Measurements from ENCODE around the gene IL2.

Gene IL2

DNA sequence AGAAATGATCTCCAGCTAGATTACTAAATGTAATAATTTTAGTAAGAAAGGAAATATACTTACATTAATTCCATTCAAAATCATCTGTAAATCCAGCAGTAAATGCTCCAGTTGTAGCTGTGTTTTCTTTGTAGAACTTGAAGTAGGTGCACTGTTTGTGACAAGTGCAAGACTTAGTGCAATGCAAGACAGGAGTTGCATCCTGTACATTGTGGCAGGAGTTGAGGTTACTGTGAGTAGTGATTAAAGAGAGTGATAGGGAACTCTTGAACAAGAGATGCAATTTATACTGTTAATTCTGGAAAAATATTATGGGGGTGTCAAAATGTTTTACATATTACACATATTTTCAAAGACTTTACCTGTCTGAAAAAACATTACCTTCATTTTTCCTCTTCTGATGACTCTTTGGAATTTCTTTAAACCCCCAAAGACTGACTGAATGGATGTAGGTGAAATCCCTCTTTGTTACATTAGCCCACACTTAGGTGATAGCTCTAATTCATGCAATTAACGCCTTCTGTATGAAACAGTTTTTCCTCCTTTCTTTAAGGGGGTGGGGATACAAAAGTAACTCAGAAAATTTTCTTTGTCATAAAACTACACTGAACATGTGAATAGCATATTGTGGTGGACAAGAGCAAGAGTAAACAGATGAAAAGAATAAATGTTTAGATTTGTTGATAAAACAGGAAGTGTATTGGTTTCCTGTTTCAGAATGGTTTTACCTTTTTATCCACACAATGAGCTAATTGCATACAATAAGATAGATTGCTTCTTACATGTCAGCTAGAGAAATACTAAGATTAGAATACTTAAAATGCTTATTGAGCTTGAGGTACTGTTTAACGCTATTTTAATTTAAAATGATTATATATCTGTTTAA is at the start of gene IL2:
TSS of gene IL2 (minus strand) at position 495 of the 886 bp plus-strand sequence. CDS start at position 210, 285 bp downstream.
- DNase-seq (ENCODE audit: low spot score): no peak

DNA sequence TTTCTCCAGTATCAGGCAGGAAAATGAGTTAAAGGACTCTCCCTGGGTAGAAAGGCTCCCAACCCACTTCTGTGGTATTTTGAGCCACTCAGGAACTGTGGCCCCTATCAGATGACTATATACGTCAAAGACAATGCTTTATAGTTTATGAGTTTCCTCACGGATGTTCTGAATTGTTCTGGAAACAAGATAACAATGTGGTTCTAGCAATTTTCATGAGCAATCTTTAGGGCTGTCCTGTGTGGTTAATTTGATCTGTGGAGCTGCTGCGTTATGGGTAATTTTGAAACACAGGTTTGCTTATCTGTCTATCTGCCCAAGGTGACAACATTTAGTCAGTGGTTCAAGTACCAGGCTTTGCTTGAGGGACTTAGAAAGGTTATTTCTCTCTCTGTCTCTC is 46.7 kb upstream of the IL2 start:
- DNase-seq (ENCODE audit: low spot score): no peak

DNA sequence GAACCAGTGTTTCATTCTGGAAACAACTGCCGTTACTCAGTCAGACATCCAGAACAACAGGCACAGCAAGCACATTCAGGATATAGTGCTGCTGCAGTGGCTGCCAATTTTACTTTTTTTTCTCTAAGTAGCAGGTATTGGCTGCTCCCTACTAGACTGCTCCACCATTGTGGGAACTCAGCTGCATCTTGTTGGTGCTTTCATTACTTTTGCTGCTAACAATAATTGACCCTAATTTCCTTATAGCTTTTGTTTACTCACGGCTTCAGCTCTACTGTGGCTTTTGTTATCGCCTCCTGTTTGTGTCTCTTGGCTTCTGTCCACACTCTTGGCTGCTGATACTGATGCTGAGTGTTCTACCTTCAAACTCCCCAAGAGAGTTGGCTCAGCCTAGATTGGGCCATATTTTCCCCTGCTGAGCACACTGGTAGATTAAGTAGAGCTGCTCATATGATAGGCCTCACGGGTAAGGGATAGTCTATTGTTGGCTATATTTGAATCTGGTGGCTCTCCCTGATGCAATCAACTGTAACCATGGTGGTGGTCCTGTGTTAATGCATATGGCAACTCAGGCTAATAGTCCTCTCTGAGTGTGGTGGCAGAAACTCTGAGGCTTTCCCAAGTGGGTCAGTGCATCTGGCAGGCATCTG is 44.5 kb upstream of the IL2 start:
- DNase-seq (ENCODE audit: low spot score): peak; percentile 7

DNA sequence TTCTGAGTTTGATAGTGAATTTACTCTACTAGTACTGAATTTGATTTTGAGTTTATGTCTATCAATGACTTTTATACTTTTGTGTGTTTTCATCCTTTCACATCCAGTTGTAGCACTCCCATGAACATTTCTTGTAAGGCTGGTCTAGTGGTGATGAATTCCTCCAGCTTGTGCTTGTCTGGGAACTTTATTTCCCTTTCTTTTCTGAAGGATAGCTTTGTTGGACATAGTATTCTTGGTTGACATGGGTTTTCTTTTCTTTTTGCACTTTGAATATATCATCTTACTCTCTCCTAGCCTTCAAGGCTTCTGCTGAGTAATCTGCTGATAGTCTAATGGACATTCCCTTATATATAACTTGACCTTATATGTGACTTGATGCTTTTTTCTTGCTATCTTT is 32.5 kb upstream of the IL2 start:
- DNase-seq (ENCODE audit: low spot score): no peak

DNA sequence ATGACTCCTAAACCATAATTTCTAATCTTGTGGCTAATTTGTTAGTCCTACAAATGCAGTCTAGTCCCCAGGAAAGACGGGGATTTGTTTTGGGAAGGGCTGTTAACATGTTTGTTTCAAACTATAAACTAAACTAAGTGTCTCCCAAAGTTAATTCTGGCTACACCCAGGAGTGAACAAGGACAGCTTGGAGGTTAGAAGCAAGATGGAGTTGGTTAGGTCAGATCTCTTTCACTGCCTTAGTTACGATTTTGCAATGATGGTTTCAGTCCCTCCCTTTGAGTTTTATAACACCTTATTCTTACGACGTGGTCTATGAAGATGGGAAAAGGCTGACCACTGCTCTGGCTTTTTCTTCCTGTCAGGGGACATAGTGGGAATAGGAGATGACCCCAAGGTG is 27.0 kb upstream of the IL2 start:
- DNase-seq (ENCODE audit: low spot score): no peak

DNA sequence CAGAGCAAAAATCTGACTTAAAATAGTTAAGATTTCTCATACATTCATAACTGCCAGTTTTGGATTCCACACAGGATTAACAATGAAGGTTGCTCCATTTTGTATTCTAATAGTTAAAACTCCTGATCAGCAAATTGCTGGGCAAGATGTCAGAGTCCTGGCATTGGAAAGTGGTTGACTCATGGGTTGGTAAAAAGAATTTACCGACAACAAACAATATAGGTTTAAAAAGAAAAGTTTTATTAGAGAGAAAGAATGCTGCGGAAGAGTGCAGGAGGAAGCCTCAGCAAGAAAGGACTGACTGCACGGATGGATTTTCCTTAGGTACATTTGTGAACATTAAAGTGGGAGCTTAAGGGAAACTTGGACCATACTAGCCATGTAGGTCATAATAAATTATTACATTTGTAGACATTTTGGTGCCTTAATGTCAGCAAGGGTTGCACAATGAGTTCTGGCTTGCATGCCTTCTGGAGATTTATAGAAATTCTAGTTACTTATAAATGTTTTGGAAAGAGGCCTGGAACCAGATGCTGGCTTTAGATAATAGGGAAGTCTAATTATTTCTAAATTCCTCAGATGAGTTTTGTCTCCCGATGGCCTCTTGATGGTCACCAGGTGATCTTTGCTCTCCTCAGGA is 25.4 kb upstream of the IL2 start:
- no peak for DNase-seq (ENCODE audit: low spot score)

DNA sequence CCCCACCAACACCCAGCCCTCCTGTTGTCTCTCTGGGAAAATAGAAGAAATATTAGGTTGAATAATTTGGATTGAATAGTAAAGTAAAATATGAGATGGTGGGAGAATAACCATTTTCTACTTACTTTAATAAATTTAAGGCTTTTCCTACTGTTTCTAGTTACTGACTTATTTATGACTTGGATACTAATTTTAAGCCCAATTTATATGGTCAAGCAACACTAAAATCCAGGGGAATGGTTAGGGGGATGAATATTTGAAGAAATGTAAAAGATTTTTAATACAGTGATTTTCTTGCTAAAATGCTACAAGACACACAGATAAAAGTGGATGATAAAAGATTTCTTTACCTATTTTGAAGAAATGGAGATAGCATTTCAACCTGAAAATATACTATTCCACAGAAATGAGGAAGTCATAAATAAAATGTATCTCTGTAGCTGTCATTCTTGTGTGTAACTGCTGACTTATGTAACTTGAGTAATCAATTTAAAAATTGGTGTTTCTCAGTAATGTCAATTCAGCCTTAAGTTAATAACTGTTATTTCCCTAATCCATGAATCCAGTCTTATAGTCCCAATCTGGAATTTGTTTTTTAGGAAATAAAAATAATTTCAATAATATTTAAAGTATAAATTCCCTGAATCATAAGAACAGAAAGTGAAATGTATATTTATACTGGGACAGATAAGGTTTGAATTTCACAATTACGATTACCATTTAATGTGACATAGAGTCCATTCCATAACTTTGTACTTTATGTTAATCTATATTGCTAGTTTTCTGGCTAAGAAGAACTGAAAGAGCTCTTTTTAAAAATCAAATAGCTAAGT is 24.3 kb upstream of the IL2 start:
- DNase-seq (ENCODE audit: low spot score): no peak

DNA sequence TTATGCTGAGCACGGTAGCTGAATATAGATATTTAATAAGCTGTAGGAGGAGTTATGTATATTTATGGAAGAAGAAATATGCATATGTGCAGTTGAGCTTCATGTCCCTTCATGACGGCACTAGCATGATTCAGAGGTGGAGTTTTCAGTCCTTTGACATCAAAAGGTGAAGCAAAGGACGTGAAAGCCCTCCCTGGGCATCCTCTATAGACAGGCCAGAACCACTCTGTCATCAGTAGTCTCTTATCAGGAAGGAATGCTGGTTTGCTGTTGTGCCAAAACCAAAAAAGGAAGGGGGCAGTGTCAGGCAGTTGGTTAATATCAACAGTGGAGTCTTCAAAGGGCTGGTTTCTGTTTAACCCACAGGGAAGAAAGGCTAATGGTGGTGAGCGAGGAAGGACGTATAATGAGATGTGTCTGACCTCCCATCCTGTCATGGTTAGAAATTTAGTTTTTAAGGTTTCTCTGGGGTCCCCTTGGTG is 23.5 kb upstream of the IL2 start:
- DNase-seq (ENCODE audit: low spot score): peak; percentile 24

DNA sequence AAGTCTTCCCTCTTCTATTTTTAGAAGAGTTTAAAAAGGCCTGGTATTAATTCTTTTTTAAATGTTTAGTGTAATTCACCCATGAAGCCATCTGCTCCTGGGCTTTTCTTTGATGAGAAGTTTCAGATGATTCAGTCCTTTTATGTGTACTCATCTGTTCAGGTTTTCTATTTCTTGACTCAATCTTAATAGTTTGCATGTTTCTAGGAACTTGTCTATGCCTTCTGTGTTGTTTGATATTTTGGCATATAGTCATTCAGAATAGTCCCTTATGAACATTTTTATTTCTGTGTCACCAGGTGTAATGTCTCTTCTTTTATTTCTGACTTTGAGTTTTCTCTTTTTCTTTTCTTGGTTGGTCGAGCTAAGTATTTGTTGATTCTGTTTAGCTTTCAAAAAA is 20.2 kb upstream of the IL2 start:
- no peak for DNase-seq (ENCODE audit: low spot score)

DNA sequence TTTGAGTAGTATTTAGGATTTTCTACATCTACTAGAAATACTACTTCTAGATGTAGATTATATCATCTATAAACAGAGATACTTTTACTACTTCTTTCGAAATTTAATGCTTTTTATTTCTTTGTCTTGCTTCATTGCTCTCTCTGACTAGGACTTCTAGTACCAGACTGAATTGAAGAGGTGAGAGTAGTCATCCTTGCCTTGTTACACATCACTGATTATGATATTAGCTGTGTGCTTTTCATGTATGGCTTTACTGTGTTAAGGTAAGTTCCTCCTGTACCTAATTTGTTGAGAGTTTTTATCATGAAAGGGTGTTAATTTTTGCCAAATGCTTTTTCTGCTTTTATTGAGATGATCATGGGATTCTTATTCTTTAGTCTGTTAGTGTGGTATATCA is 19.6 kb upstream of the IL2 start:
- DNase-seq (ENCODE audit: low spot score): no peak

DNA sequence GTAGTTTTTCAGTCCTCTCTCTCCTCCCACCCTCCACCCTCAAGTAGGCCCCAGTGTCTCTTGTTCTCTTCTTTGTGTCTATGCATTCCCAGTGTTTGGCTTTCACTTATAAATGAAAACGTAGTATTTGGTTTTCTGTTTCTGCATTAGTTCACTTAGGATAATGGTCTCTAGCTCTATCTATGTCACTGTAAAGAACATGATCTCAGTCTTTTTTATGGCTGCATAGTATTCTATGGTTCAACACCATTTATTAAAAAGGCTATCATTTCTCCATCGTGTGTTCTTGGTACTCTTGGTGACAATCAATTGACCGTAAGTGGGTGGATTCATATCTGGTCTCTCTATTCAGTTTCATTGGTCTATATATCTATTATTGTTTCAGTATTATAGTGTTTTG is 18.7 kb upstream of the IL2 start:
- DNase-seq (ENCODE audit: low spot score): no peak

DNA sequence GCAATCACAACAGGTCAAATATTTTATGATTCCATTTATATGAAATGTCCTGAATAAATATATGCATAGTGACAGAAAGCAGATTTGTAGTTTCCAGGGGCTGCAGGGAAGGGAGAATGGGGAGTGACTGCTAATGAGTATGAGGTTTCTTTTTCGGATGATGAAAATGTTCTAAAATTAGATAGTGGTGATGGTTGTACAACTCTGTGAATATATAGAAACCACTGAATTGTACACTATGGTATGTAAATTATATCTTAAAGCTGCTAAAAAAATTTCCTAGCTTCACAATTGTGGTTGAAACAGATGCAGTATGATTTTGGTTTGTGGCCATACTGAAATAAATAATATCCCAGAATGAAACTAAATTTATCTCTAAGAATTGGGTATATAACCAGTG is 12.9 kb upstream of the IL2 start:
- DNase-seq (ENCODE audit: low spot score): no peak

DNA sequence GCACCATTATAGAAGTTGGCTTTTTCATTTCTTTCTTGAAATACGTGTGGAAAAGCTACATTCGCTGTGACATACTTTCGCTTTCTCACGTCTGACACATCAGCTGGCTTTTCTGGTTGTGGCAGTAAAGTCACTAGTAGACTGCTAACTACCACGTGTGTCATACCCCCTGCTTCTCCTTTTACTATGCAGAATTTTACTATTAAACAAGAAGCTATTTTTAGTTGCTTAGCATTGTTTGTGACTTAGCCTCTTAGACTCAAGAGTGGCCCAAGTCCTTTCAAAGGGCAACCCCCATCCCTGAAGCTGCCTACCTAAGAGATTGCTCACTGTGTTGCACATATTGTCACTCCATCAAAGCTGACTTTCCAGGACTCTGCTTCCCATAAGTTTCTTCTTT is 2.1 kb upstream of the IL2 start:
- peak; percentile 24 for DNase-seq (ENCODE audit: low spot score)

DNA sequence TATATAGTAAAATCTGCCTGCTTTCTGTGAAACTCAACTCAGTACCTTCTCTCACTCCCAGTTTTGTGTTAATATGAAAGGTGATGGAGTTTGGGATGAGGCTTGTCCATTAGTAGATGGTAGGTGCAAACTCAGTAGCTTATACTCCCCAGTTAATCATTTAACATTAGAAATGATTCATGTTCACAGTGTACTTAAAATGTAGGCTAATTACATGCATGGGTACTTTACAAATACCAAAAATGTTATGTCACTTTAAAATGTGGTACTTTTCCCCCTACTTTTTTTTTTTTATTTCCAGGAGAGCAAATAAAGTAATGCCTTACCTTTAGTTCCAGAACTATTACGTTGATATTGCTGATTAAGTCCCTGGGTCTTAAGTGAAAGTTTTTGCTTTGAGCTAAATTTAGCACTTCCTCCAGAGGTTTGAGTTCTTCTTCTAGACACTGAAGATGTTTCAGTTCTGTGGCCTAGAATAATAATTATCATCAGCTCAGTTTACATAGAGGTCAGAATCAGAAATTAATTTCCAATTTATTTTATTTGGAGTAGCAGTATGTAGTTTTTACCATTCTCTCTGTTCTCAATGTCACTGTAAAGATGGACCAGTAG is 3.0 kb downstream of the IL2 start:
- no peak for DNase-seq (ENCODE audit: low spot score)

DNA sequence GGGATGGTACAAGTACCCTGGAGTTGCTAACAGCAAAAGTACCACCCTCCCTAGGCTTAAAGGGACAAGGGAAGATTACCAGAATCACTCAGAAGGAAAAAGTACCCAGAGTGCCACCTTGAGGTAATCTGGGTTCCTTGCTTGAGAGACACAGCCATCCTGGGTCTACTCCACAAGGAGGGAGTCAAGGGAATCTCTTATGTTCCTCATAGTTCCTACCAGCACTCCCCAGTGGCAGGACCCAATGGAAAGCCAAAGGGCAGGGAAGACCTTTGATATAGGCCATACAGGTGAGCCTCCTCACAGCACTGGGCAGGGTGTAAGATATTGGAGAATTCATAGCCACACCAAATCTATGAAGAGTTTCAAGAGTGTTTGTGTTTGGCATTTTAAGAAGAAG is 5.7 kb downstream of the IL2 start:
- no peak for DNase-seq (ENCODE audit: low spot score)

DNA sequence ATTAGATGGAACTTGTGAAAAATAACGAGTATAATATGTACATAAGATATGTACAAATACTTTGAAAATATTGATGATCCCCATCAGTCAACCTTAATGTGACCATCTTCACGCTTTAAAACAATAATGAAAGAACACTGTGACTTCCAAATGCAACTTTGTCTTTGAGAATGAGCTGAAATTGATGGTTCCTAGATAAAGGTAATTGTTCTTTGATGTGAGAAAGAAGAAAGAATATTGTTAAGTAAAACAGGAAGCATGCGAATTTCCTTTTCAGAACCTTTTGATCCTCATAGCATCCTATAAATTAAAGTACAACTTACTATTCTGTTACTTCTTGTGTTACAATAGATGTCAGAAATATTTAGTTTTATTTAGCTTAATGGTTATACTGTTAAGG is 22.2 kb downstream of the IL2 start:
- DNase-seq (ENCODE audit: low spot score): no peak

DNA sequence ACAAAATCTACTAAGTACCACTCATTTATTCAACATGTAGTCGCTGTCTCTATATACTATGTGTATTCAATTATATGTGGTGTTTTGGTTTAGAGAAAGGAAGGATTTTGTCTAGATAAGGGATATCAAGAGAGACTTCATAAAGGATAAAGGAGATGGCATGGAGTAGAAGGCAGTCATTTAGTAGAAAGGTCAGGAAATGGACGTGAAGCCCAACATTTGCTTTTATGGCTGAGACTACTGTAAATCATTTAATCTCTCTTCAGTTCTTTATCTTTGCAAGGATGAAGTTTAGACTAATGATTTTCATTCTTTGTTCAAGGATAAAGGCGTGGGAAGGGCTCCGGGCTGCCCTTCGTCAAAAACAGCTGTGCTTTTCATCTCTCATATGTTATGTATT is 25.2 kb downstream of the IL2 start:
- DNase-seq (ENCODE audit: low spot score): no peak

DNA sequence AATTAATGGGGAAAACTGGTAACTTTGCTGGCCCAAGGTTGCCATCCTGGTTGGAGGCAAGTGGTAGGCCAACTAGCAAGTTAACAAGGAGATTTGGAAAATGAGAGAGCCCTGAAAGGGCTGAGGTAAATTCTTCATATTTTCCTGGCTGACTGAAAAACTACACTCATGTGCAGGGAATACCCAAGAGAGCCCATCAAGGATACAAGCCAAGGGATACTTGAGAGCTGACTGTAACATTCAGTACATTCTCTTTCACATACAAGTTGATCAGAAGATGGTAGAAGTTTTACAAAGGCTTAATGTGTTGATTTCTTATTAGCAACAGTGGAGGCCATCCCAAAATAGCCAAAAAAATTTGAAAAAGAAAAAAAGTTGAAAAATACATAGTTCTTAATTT is 33.3 kb downstream of the IL2 start:
- no peak for DNase-seq (ENCODE audit: low spot score)

DNA sequence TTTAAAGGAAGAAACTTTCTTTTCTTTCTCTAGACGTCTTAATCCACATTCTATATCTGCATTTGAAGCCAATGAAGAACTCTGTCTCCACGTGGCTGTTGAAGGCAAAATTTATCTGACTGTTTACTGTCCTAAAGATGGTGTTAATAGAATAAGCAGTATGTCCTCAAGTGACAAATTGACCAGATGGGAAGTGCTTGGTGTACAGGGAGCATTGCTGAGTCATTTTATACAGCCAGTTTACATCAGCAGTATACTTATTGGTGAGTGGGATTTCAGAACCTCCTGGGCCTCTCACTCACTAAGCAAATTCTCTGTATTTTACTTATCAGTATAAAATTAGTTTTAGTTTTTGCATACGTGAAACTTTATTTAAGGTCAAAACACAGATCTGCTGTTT is 44.0 kb downstream of the IL2 start:
- DNase-seq (ENCODE audit: low spot score): no peak

DNA sequence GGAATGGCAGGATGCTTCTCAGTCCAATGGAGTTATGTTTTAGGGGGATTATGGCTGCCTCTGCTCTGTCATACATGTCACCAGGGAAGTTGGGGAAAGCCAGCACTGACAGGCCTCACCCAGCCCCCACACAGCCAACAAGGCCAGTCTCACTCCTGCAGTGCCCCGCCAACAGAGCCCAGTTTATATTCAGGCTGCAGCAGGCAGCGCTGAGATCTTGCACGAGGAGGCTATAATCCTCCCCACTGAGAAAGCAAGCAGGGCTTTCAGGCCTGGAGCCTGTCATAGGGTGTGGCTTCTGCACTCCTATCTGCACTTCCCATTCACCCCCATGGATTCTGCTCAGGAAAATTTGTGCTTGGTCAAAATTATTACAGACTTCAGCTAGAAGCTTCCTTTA is 52.7 kb downstream of the IL2 start:
- no peak for DNase-seq (ENCODE audit: low spot score)

Data from LoVo (cell line).